OCI-M2 (cell line): Measurements from ENCODE around the gene AFF3.

Experiments
- DNase-seq: peaks from one replicate; lab custom pipeline; 2025; ENCODE audit not compliant: unreplicated experiment; lab: John Stamatoyannopoulos, UW

The AFF3 gene

DNA sequence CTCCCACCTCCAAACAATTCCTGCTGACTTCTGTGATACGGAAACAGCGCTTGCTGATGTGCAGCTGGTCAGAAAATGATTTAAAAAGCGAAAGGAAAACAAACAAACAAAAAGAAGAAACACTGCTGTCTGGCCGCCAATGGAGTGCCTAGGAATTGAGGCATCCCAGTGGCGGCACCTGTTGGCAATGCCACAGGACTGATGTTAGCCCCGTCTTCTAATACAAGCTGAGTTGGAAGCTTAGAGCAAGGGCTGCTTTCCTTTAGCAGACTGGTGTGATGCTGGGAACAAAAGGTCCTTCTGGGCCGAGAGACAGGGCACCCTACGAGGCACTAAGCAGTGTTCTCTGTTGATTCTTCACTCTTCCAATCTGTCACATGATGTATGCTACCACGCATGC, 489.0 kb downstream of the AFF3 start:
- no peak for DNase-seq

DNA sequence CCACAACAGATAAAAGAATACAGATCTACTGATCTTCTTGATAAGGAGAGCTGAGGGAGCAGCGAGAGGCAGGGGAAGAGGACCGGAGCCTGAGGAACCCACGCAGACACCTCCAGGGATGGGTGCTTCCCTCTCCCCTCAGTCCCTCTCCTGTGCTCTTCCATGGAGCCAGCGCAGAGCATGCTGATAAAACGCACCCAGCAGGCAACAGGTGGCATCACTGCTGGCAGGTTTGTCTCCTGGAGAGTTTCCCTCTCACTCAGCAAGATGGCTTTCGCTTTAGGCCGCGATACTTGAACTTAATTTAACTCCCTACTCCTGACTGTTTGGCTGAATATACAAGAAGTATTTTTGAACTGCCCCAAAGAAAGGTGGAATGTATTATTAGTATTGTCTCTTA, 489.5 kb downstream of the AFF3 start:
- DNase-seq: no peak

DNA sequence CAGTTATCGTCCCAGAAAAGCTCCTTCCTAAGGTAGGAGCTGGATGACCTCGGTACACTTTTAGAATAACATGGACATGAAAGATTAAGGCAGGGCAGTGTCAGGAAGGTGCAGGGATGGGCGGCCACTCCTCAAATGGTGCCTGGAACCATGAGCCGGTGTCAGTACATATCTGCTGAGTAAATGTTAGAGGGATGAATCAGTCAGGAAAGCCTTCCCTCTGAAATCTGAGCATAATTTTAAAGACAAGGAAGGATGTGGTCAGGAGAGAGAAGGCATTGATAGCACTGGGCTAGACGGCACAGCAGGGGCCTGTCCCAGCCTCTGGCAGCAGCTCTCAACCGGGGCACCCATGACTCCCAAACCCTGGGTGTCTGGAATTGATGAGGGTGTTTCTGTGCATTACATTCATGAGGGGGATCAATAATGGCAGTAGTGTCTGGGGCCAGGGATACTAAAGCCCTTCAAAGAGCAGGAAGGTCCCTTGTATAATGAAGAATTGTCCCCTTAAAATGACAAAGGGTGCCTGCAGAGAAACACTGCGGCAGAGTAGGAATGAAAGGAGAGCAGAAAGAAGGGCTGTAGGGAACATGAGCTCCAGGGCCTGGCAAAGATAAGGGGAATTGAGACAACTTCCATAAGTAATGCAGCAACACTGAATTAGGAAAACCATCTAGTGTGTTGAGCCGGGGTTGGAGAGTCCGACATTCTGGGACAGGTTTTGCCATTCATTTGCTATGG, 490.3 kb downstream of the AFF3 start:
- no peak for DNase-seq

DNA sequence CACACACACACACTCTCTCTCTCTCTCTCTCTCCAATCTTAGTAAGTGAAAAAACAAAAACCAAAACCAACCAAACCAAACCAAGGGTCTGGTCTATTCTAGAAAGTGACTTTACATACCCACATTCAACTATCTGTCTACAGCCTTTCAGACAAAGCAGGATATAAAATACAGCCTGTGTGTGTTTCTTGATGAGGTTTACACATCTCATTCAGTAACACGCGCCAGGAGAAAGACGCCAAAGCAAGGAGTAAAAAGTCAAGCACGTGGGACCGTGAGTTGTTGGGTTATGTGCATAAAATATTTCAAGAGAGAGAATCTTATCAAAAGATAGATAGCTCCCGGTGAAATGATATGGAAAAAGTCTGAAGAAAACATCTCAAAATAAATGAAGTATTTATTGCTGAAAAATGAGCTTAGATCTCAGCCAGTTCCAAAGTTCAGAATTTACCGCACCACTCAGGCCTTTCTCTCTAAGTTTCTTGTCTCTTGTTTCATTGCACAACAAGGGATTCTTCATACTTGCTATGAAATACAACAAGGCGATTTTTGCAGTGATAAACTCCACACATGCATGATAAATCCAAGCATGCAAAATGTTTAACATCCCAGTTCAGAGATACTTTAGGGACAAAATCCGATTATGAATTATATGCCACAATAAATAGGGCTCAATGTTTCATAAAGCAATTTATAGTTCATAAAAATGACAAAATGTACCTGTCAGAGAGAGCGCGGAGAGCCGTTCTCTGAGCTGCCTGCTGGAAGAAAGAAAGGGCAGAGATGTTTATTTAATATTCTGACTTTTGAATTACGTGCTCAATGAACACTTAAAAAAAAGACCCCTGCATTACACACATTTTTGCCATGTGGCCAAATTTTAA, 493.2 kb downstream of the AFF3 start:
- DNase-seq: no peak

DNA sequence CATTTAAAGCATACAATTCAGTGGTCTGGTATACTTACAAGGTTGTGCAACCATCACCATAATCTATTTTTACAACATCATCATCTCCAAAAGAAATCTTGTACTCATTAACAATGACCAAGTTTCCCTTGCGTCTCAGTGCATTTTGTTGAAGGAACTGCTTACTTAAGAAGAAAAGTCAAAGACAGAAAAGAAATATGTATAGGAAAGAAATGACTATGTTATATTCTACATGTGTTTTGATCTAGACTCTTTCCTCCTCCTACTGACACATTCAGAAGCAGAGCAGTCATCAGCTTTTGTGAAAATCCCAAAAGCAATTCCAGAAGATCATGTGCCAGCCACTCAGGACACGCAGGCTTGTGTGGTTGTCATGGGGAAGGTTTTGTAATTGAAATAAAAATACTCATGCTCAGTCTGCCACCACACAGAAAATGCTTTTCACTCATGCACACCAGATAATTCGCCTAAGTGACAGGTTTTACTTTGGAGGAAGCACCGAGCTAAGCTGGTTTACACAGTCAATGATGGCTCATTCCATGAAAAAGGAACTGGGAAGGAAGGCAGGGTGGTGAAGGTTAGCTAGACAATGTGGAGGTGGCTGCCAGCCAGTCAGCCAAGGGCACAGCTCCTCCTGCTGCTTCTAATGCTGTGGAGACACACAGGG, 494.1 kb downstream of the AFF3 start:
- no peak for DNase-seq

DNA sequence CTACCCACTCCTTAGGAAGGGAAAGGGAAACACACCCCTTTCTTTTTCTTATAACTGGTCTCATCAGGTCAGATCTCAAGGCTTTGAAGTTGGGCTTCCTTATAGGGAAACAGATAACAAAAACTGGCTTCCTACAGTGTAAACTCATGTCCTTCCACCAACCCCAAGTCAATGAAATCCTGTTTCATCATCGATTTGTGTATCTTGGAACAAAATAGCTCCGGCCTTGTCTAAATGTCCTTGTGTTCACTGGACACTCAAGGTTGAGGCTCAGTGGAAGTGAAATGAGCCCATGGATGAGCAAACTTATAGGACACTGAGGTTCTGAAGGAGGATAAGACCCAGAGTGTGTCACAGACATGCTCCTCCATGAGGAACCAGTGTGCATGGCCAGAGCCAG, 496.4 kb downstream of the AFF3 start:
- DNase-seq: no peak

DNA sequence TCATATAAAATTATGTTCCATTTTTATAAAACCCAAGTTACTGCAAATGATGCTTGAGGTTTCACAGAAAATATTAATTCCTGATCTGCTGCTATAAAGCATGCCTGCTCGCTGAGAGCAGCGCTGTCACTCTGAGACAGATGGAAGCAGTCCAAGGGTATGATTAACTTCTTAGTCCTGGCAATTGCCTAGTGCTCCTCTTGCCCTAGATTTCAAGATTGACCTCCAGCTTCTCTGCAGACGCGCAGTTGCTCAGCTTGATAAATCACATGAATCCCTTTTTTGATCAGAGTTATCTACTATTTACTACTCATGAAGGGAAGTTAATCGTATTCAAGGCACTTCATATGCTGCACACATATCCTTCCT, 498.0 kb downstream of the AFF3 start:
- DNase-seq: no peak

DNA sequence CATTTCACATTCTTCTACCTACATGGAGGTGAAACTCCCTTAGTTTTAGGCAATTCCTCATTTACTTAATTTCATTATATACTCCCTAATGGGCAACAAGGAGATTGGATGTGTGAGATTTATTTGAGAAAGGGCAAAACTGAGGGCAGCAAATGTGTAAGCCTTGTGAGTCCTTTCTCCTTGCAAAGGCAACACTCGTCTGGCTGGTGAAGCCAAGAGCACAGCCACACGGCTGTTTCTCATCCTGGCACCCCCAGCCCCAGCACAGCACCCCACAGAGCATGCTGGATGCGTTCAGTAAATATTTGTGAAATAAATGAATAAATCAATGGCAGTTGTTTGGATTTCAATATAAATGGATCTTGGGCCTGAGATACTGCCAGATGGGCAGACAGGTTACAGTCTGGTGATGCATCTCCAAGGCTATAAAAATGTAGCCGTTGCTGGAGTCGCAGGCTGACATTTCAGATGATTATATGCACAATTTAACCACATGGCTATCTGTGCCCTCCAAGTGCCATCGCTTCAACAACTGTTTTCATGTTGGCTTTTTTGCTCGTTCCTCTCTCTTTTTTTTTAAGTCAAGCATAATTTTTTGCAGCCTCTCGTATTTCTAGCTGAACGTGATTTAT, 498.5 kb downstream of the AFF3 start:
- DNase-seq: no peak

DNA sequence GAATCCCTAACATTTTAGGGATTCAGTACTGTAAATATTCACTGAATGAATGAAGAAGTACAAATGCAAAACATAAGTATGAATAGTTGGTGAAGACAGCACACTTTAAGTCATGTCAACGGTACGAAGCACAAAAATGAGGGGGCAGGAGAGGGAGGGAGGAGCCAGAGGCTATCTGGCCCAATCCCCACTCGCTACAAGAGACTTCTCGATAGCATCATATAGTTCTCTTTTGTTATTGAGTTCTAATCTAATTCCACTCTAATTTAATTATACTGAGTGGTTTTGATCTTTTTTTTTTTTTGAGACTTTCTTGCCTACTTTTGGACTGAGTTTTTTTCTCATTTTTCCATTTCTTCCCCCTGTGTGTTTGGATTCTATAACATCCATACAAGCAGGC, 500.4 kb downstream of the AFF3 start:
- no peak for DNase-seq

DNA sequence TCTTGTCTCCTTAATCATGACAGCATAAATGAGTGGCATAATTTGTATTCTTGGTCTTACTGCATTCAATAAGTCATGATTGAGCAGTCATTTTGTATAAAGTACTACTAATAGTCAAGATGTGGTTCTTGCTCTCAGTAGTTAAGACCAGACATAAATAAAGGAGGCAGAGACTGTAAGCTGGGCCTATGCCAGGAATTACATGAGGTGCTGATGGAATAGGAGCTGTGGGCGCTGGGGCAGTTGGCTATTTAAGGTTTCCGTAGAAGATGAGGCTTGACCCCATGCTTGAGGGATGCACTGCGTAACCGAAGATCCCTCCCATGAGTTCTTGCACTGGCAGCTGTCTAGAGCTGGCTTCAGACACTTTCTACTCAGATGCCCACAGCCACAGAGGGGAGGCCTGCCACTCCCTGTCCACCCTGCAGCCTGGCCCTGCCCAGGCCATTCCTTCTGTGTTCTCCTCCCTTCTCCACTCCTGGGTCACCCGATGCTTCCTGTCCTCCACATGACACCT, 501.7 kb downstream of the AFF3 start:
- DNase-seq: no peak

DNA sequence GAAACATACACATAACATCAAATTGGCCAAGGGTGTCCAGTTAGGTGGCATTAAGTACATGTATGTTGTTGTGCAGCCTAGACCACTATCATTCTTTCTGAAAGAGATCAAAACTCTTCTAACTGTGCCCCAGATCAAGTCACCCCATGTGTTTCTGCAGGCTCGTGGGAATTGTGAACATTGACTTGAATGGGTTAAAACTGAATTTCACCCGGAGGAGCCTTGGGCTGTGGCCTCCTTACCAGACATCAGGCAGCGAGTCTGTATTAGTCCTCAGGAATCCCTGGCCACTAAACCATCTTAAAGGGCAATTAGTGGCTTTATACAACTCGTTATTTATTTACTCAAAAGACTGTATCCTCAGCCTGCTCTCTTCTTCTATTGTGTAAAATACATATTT, 503.6 kb downstream of the AFF3 start:
- no peak for DNase-seq

DNA sequence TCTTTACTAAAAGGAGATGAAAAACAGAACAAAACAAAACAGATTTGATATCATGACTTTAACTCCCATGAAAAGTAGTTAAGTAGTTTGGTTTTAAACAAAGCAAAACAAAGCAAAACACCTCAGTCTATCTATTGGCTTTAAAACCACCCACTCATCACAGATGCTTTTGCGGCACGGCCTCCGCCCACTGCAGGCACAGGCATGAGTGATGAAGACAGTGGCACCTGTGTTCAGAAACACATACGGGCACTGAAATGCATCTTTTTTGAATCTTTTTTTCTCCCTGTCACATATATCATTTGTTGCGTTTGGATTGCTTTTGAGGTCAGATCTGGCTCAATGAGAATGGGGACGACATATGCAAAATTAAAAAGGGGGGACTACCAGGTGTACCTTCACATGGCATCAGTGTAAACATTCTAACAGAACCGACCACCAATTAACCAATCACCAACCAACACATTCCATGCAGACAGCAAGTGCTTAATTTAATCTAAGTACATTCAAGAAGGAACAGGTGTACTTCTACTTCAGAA, 505.2 kb downstream of the AFF3 start:
- no peak for DNase-seq

DNA sequence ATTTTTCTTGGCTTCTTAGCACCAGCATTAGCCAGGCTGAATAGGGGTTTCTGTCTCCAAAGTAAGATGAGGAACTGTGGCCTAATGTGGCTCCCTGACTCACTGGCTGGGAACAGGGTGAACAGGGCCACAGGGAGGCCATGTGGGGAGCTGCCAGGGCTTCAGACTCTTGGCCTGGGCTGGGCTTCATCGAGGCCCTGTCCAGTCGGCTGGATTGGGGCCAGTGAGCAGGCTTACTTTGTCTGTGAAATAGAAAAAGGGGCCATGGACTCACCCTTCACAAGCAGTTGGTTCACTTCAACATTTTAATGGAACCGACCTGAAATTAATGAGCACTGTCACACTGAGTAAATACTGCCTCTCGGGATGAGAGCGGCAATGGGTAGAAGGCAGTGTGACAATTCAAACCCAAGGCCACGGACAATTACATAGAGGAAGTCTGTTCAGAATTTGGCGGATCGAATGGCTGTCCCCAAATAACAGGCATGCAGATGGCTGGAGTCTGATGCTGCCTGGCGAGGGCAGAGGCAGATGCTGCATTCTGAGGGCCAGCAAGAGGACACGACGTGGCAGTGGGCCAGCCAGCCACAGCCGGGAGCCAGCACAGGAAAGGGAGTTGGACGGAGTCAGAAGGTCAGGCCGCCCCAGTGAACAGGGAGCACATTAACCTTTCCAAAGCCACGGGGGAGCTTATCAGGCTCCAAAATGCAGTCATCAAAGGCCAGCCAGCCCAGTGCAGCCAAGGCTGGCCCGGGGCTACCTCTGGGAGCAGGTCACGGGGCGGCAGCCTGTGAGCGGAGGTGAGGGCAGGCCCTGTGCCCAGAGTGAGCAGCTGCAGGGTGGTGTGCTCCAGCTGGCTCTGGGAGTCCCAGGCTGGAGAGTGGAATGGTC, 506.0 kb downstream of the AFF3 start:
- DNase-seq: no peak

DNA sequence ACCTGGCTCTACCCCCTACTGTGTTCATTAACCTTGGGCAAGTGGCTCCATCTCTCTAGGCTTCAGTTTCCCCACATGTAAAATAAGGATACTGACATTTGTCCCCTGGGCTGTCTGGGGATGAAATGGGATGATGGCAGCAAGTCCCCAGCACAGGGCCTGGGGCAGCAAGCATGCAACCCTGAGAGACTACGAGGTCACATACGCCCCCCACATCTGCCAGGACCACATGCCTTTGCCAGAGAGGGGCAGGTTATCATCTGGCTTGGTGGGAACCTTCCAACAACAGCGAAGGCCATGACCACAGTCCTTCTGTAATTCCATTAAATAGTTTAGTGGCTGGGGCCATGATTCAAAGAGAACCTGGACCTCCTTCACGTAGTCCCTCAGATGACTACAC, 506.7 kb downstream of the AFF3 start:
- DNase-seq: no peak

DNA sequence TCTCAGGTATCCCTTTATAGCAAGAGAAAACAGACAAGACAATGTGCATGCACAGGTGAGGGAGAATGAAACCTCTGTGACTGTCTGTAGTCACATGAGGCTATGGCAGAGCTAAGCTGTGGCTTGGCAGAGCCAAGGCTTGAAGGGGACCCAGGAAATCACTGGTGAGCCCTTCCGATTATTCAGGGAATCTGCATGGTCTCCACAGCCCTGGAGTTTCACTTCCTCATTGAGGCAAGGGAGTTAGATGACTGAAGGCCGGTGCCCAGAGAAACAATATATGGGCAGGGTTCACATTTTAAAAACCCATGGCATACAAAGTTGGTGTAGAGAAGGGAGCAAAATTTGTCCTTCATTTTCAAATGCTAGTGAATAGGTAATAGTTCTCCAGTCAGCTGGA, 508.2 kb downstream of the AFF3 start:
- no peak for DNase-seq

DNA sequence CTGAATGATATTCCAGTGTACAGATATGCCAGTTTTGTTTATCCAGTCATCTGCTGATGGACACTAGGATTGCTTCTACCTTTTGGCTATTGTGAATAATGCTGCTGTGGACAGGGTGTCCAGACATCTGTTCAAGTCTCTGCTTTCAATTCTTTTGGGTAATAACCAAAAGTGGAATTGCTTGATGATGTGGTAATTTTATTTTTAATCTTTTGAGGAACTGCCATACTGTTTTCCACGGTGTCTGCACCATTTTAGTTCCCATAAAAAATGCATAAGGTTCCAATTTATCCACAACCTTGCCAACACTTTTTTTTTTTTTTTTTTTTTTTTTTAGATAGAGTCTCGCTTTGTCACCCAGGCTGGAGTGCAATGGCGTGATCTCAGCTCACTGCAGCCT, 510.7 kb downstream of the AFF3 start:
- no peak for DNase-seq

DNA sequence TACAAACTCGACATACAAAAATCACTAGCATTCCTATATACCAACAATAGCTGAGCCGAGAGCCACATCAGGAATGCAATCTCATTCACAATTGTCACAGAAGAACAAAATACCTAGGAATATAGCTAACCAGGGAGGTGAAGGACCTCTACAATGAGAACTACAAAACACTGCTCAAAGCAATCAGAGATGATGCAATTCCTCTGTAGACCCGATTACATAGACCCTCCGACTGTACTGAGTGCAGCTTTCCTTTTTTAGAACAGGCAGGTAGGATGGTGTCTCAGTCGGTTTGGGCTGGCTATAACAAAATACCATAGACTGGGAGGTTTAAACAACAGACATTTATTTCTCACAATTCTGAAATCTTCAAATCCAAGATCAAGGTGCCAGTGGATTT, 513.1 kb downstream of the AFF3 start:
- DNase-seq: no peak

DNA sequence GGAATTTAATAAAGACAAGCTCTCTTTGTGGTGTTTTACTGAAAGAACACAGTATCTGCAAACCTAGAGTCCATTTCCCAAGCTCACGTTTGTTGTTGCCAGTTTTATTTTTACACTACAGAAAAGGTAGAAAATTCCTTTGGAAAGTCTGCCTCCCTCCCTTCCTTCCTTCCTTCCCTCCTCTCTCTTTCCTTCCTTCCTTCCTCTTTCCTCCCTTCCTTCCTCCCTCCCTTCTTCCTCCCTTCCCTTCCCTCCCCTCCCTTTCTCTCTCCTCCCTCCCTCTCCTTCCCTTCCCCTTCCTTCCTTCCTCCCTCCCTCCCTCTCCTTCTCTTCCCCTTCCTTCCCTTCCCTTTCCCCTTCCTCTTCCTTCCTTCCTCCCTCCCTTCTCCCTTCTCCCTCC, 516.2 kb downstream of the AFF3 start:
- DNase-seq: no peak

DNA sequence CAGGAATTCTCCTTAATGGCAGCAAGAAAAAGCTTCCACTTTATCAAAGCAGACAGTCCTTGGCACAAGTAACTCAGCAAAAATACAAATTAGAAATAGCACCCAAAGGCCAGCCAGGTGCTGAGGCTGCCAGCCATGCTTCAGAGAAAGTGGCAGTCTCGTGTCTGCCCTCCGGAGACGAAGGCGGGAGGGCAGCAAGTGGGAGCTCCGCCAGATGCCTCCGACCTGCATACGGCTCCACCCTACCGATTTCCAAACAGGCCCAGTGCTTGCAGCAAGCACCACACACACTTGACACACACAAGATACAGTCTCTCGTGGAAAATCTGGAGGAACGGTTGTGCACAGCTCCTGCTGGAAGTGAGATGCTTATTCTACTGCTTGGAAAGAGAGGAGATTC, 517.7 kb downstream of the AFF3 start:
- no peak for DNase-seq

DNA sequence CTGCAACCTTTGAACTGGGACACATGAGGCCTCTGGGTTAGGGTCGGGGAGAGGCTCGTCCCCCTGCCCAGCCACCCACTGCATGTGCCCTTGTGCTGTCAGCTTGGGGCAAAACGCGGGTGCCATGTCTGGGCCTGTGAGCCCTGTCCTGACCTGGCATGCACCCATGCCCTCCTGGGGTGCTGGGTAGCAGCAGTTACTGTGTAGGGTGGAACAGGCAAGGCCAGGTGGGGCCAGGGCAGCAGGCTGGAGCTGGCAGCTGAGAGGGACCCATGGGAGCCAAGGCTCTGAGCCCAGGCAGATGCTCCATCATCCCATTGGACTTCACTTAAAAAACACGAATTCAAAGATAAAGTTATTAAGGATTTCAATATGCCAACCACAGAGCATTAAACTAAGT, 518.8 kb downstream of the AFF3 start:
- DNase-seq: no peak
